H54 (cell line): ENCODE results near the gene PLCB1.
A peak's percentile ranks its signal among the peaks of the same experiment; 100 is the strongest.

ENCODE experiments used
- DNase-seq: peaks from one replicate; pipeline ENCODE4 v3.0.0; 2011; ENCODE audit warnings: low spot score, mixed read lengths; ENCODE audit not compliant: insufficient read length
- FAIRE-seq: peaks from 3 replicates; lab custom pipeline; 2011; peaks lifted over from hg19 to GRCh38; lab: Jason Lieb, UNC
- POLR2A ChIP-seq: IDR thresholded peaks from 2 replicates; pipeline ENCODE4 v1.6.1; 2011; ENCODE audit warnings: low read depth, mild to moderate bottlenecking, low read length

The PLCB1 gene

DNA sequence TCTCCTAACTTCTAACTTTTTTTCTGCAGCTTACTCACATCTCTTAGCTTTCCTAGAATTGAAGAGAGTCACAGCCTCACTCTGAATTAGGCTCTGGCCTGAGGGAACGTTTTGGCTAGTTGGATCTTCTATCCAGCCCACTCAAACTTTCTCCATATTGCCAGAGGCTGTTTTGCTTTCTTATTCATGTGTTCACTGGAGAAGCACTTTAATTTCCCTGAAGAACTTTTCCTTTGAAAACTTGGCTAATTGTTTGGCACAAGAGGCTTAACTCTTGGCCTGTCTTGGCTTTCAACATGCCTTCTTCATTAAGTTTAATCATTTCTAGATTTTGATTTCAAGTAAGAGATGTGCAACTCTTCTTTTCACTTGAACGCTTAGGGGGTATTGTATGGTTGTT lies 798.7 kb downstream of the PLCB1 start:
- DNase-seq: no peak
- no peak for TF ChIP-seq POLR2A
- no peak for FAIRE-seq

DNA sequence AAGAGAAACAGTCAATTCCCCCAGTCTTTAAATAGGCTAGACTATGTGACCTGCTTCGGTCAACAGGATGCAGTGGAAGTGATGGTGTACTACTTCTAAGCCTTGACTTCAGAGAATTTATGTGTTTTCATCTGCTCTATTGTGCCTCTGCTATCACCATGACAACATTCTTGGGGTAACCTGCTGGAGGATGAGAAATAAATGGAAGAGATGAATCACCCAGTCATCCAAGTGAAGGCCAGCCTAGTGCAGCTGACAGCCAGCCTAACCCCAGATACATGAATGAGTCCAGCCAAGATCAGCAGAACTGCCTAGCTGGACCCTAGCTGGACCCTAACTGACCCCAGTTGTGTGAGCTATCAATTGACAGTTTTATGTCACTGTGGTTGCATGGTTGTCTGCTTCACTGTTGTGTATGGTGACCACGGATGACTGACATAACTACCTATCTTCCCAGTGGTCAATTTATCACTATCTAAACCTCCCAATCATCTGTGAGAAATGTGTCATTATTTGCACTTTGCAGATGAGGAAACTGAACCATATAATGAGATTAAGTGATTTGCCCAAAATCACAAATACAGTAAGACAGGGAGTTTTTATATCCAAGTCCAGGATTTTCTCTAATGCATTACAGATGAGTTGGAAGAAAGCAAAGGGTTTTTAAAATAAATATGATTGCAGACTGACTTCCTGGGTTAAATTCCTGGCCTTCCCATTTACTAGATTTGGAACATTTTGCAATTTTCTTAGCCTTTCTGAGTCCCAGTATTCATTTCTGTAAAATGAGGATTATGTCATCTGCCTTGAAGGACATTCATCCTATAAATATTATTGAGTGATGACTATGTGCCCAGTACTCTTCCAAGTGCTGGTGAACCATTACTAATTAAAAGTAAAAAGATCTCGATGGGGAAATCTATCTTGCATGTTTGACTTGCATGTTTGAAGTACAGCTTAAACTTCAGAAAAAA lies 800.4 kb downstream of the PLCB1 start:
- FAIRE-seq (no peak), DNase-seq (peak; percentile 9)
- no peak for TF ChIP-seq POLR2A

DNA sequence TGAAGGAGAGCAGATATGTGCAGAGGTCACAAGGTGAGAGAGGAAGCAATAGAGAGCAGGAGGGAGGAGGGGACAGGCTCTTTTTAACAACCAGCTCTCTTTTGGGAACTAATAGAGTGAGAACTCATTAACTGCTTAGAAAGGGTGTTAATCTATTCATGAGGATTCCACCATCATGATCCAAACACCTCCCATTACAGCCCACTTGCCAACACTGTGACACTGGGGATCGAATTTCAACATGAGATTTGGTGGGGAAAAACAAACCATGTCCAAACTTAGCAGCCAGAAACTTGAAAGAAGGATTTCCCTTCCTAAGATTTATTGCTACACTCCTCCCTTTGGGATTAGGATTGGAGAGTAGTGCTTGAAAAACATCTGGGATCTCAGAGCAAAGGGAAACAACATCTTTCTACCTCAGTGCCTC lies 801.3 kb downstream of the PLCB1 start:
- DNase-seq: no peak
- TF ChIP-seq POLR2A: no peak
- no peak for FAIRE-seq

DNA sequence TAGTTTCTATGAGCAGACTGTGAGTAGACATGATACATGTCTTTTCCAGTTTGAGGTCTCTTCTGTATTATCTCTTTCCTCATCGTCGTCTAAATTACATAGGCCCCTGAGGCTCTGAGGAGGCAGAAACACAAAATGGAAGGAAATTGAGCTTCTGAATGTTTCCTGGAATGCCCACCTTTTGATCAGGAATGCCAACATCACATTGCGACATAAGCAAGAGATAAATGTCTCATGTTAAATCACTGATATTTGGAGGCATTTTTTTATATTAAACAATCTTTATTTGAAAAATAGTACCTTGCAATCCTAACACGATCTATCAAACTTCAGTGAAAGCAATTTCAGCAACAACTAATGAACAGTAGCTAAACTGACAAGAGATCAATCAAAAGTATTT lies 802.3 kb downstream of the PLCB1 start:
- no peak for TF ChIP-seq POLR2A
- FAIRE-seq: no peak
- DNase-seq: no peak
